ENCODE results near the gene SERP2. TPM values are rescaled to one million over a fixed set of nuclear protein-coding genes. Genes with fewer than 3 reads are reported as not detected.

The SERP2 gene
- total and polyA plus RNA-seq, 2 of the 8 experiments (the other 6 are each of a cell fraction or from before 2014, with no cell fraction given), result 2.0 to 2.3 TPM

- no peak overlapping the region for H2BK15ac ChIP-seq (ENCODE audit: low read length)
- H3K27ac ChIP-seq (ENCODE audit: low read depth, low read length), result no peak overlapping the region
- WGBS, 2 experiments (ENCODE audit: extremely low coverage in 1 of 2, insufficient coverage in 1 of 2, insufficient read length in 1 of 2, insufficient replicate concordance in 2 of 2, low coverage in 1 of 2, low lambda C conversion rate in 2 of 2, missing lambda C conversion rate in 1 of 2), result 100% methylated on average over 2 of the region's 2 CpGs; no CpG with 5 or more reads in 1 of the 2 experiments
- no peak overlapping the region for H4K5ac ChIP-seq (ENCODE audit: insufficient read length, low read depth, low read length)
- H2AK5ac ChIP-seq (ENCODE audit: low read depth, low read length), result no peak overlapping the region
- no peak for FAIRE-seq
- H2BK20ac ChIP-seq (ENCODE audit: low read length), result no peak overlapping the region
- no peaks in the 10 kb centered on the region for H4K20me1 ChIP-seq (replicated peaks in 1 of 2; ENCODE audit: control insufficient read depth in 1 of 2, insufficient read depth in 2 of 2, low read length in 2 of 2)
- no peaks in the 10 kb centered on the region for H3K36me3 ChIP-seq (ENCODE audit: control insufficient read depth in 2 of 4, insufficient read depth in 4 of 4, low read length in 3 of 4)
- H4K8ac ChIP-seq (ENCODE audit: extremely low read depth, insufficient read depth, low read length), result no peak overlapping the region
- no peak overlapping the region for H2AFZ ChIP-seq (ENCODE audit: low read length)
- H3K18ac ChIP-seq (ENCODE audit: extremely low read depth, low read length), result no peak overlapping the region
- no peaks in the 10 kb centered on the region for H3K4me1 ChIP-seq (replicated peaks in 1 of 4; ENCODE audit: control insufficient read depth in 3 of 4, insufficient read depth in 4 of 4, low read length in 3 of 4)
- CTCF ChIA-PET (ENCODE audit: partially characterized antibody), result interaction anchor here (0.7 kb wide), 1 partner anchor 150 kb away, joined by 3 read pairs; no protein-coding TSS in a partner anchor
- no peak overlapping the region for H3K56ac ChIP-seq (replicated peaks; ENCODE audit: insufficient read length, low read depth, low read length)
- no peak overlapping the region for H3K14ac ChIP-seq (ENCODE audit: insufficient read length)
- no peak overlapping the region for H3K4ac ChIP-seq (replicated peaks; ENCODE audit: insufficient read length, low read depth, low read length)
- no peaks in the 10 kb centered on the region for H3K27me3 ChIP-seq (replicated peaks in 1 of 4; ENCODE audit: control insufficient read depth in 3 of 4, extremely low read depth in 1 of 4, insufficient read depth in 3 of 4, low read length in 3 of 4)
- H2BK120ac ChIP-seq (replicated peaks; ENCODE audit: low read depth, low read length), result no peak overlapping the region
- H3K9ac ChIP-seq (replicated peaks in 1 of 4; ENCODE audit: extremely low read depth in 1 of 4, low read depth in 3 of 4, low read length in 3 of 4), result no peak overlapping the region
- POLR2A ChIA-PET (ENCODE audit: partially characterized antibody), result interaction anchor here (0.6 to 1.1 kb wide), 2 partner anchors 88 to 89 kb away, joined by 3 read pairs; no protein-coding TSS in a partner anchor
- no peak overlapping the region for H3K4me3 ChIP-seq (ENCODE audit: extremely low read depth in 1 of 4, insufficient read depth in 2 of 4, low read depth in 3 of 4, low read length in 4 of 4)
- no peak overlapping the region for H3K4me2 ChIP-seq (ENCODE audit: insufficient read depth in 1 of 2, low read depth in 2 of 2, low read length in 2 of 2)
- no peaks in the 10 kb centered on the region for H3K9me3 ChIP-seq (ENCODE audit: insufficient read depth in 2 of 2, low read depth in 1 of 2, low read length in 1 of 2)
- no peak for DNase-seq (ENCODE audit: low read depth in 1 of 2, low spot score in 2 of 2)
- no peak overlapping the region for H2BK12ac ChIP-seq (ENCODE audit: low read depth, low read length)
- H2BK5ac ChIP-seq (ENCODE audit: low read depth, low read length), result no peak overlapping the region
- H3K23ac ChIP-seq (ENCODE audit: insufficient read length), result no peak overlapping the region
- H3K23me2 ChIP-seq (ENCODE audit: low read depth, low read length), result no peaks in the 10 kb centered on the region
- no peaks in the 10 kb centered on the region for H3K79me2 ChIP-seq (ENCODE audit: control insufficient read depth in 1 of 2, insufficient read depth in 2 of 2, low read length in 2 of 2)
- H3K79me1 ChIP-seq (ENCODE audit: low read depth, low read length), result no peaks in the 10 kb centered on the region
- H4K91ac ChIP-seq (replicated peaks; ENCODE audit: insufficient read length, low read length), result no peak overlapping the region
- TF ChIP-seq BRCA1 (IDR thresholded peaks at IDR 0.05; ENCODE audit: low read depth, low read length), result no peak
- TF ChIP-seq GABPA (IDR thresholded peaks at IDR 0.05; ENCODE audit: borderline replicate concordance, insufficient read depth, low read length), result no peak
- TF ChIP-seq EGR1 (IDR thresholded peaks at IDR 0.05; ENCODE audit: borderline replicate concordance, low read depth, low read length), result no peak
- no peak for TF ChIP-seq YY1 (IDR thresholded peaks at IDR 0.05; ENCODE audit: low read depth, low read length)
- TF ChIP-seq POLR2AphosphoS5 (IDR thresholded peaks at IDR 0.05; ENCODE audit: low read depth, low read length), result no peak
- TF ChIP-seq, protein P1, sequence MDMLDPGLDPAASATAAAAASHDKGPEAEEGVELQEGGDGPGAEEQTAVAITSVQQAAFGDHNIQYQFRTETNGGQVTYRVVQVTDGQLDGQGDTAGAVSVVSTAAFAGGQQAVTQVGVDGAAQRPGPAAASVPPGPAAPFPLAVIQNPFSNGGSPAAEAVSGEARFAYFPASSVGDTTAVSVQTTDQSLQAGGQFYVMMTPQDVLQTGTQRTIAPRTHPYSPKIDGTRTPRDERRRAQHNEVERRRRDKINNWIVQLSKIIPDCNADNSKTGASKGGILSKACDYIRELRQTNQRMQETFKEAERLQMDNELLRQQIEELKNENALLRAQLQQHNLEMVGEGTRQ (IDR thresholded peaks at IDR 0.05; ENCODE audit: low read length), result no peak
Observed at GRCh38 chr13:44347301-44347700, 26.3 kb upstream of the SERP2 start.
